OCI-LY7 (cell line): ENCODE measurements around the gene PHF5A. TPM values are rescaled to one million over a fixed set of nuclear protein-coding genes. Genes with fewer than 3 reads are reported as not detected.

Experiments
- BruUV-seq: library from RNA; stranded (reverse); fragments of 400-500 nt; replicated peaks from 2 replicates; lab custom pipeline; 2021; lab: Mats Ljungman, UMichigan
- CTCF ChIA-PET: fragments of 300-600 bp; sonication (Branson Sonifier 250); formaldehyde crosslinking; loops from one replicate; lab custom pipeline; 2022; ENCODE audit warnings: antibody characterized with exemption; ENCODE audit not compliant: unreplicated experiment; lab: Charles Lee
- POLR2A ChIA-PET: fragments of 300-600 bp; sonication (Branson Sonifier 250); formaldehyde crosslinking; loops from one replicate; lab custom pipeline; 2022; ENCODE audit warnings: antibody characterized with exemption; lab: Charles Lee
- DNase-seq: peaks from one replicate; pipeline ENCODE4 v3.0.0-alpha.2; 2015; ENCODE audit warnings: low spot score
- H2AFZ ChIP-seq: fragments of 200-600 bp; sonication (generic), shearing (Covaris generic); 2 replicates; pipeline ENCODE4 v1.6.1; 2014; ENCODE audit warnings: mild to moderate bottlenecking, antibody characterized with exemption, low read length, moderate library complexity
- H3K27ac ChIP-seq: fragments of 200-600 bp; sonication (generic); 2 replicates; pipeline ENCODE4 v1.5.1; 2014; ENCODE audit warnings: mixed run types, low read depth, mild to moderate bottlenecking, moderate library complexity, low read length, inconsistent platforms; ENCODE audit not compliant: poor library complexity, severe bottlenecking
- H3K36me3 ChIP-seq: fragments of 200-600 bp; sonication (generic); 2 replicates; pipeline ENCODE4 v1.6.1; 2014; ENCODE audit warnings: mild to moderate bottlenecking, antibody characterized with exemption, low read length, moderate library complexity, mixed read lengths; ENCODE audit not compliant: insufficient read depth
- H3K4me1 ChIP-seq: fragments of 200-600 bp; sonication (generic); 2 replicates; pipeline ENCODE4 v1.5.1; 2014; ENCODE audit warnings: mild to moderate bottlenecking, low read length; ENCODE audit not compliant: insufficient read depth, poor library complexity, severe bottlenecking
- H3K4me2 ChIP-seq: fragments of 200-600 bp; sonication (generic); 2 replicates; pipeline ENCODE4 v1.6.1; 2014; ENCODE audit warnings: mild to moderate bottlenecking, low read length
- H3K4me3 ChIP-seq: fragments of 200-600 bp; sonication (generic); 2 replicates; pipeline ENCODE4 v1.5.1; 2014; ENCODE audit warnings: mild to moderate bottlenecking, low read depth, low read length; ENCODE audit not compliant: poor library complexity, severe bottlenecking
- H3K79me2 ChIP-seq: fragments of 200-600 bp; sonication (generic); 2 replicates; pipeline ENCODE4 v1.6.1; 2016; ENCODE audit warnings: low read depth, mild to moderate bottlenecking, low read length, moderate library complexity, mixed read lengths; ENCODE audit not compliant: insufficient read depth
- H3K9me2 ChIP-seq: fragments of 200-600 bp; sonication (generic); 2 replicates; pipeline ENCODE4 v1.6.1; 2016; ENCODE audit warnings: mild to moderate bottlenecking, low read length, mixed read lengths; ENCODE audit not compliant: insufficient read depth
- H3K9me3 ChIP-seq: fragments of 200-600 bp; sonication (generic); 2 replicates; pipeline ENCODE4 v1.6.1; 2014; ENCODE audit warnings: mild to moderate bottlenecking, mixed run types, low read length, mixed read lengths
- H4K20me1 ChIP-seq: fragments of 200-600 bp; sonication (generic); 2 replicates; pipeline ENCODE4 v1.6.1; 2014; ENCODE audit warnings: mild to moderate bottlenecking, antibody characterized with exemption, low read length, moderate library complexity, mixed read lengths; ENCODE audit not compliant: insufficient read depth
- CTCF ChIP-seq: fragments of 200-600 bp; sonication (generic); conservative IDR thresholded peaks from 2 replicates; pipeline ENCODE4 v1.5.1; 2014; ENCODE audit warnings: mild to moderate bottlenecking, antibody characterized with exemption, low read length, moderate library complexity, mixed read lengths
- EZH2phosphoT487 ChIP-seq: fragments of 200-600 bp; sonication (generic); IDR thresholded peaks from 2 replicates; pipeline ENCODE4 v1.6.1; 2018; ENCODE audit warnings: low read depth, borderline replicate concordance, mild to moderate bottlenecking, mixed run types, antibody characterized with exemption, low read length, moderate library complexity, mixed read lengths
- intact Hi-C: fragments of 100-400 bp; cut with micrococcal nuclease; formaldehyde crosslinking; loops from one replicate; pipeline ENCODE4 v1.10.0; 2022; ENCODE audit not compliant: unreplicated experiment
- total RNA-seq, 2 experiments: library from RNA; depleted of rRNA in 1 of 2; stranded (reverse); fragments of >200 nt in 1 of 2; shearing (Covaris generic) in 1 of 2; gene quantifications; 2 replicates each; pipeline ENCODE4 v1.2.3, GENCODE V29; 2014 to 2022

Gene PHF5A
- total RNA-seq, 2 experiments from 2014 or later, result 60.9 to 87.9 TPM

GRCh38 chr22:41512421-41513194 lies 44.1 kb upstream of the PHF5A start:
- ChIA-PET POLR2A (no interaction called here), CTCF (no interaction called here)
- Histone ChIP-seq H3K4me2 (no peak overlapping the region), H3K79me2 (no peaks in the 10 kb centered on the region), H4K20me1 (no peaks in the 10 kb centered on the region), H2AFZ (no peak overlapping the region), H3K4me1 (no peaks in the 10 kb centered on the region), H3K9me2 (no peaks in the 10 kb centered on the region), H3K4me3 (no peak overlapping the region), H3K36me3 (peaks cover 89% of the 10 kb centered on the region), H3K27ac (no peak overlapping the region), H3K9me3 (no peaks in the 10 kb centered on the region)
- intact Hi-C loops, result no loop called here
- no peak for DNase-seq
- BruUV-seq, result no TSS peak
- TF ChIP-seq EZH2phosphoT487, result no peak
- no peak for TF ChIP-seq CTCF

GRCh38 chr22:41511521-41511968 lies 43.1 kb upstream of the PHF5A start:
- no peaks in the 10 kb centered on the region for H4K20me1 ChIP-seq
- H3K9me3 ChIP-seq, result no peaks in the 10 kb centered on the region
- H3K9me2 ChIP-seq, result no peaks in the 10 kb centered on the region
- BruUV-seq, result no TSS peak
- no peak overlapping the region for H3K27ac ChIP-seq
- H3K4me2 ChIP-seq, result no peak overlapping the region
- H3K4me1 ChIP-seq, result no peaks in the 10 kb centered on the region
- H3K79me2 ChIP-seq, result no peaks in the 10 kb centered on the region; the same call in 1 of the 2 replicates
- ChIA-PET POLR2A (no interaction called here), CTCF (no interaction called here)
- no peak overlapping the region for H3K4me3 ChIP-seq
- no peak overlapping the region for H2AFZ ChIP-seq
- DNase-seq, result no peak
- H3K36me3 ChIP-seq, result peaks cover 86% of the 10 kb centered on the region
- intact Hi-C loops, result no loop called here
- no peak for TF ChIP-seq EZH2phosphoT487
- TF ChIP-seq CTCF, result no peak

- Histone ChIP-seq H3K9me2 (no peaks in the 10 kb centered on the region), H3K79me2 (no peaks in the 10 kb centered on the region; the same call in 1 of the 2 replicates), H3K36me3 (peaks cover 79% of the 10 kb centered on the region), H3K27ac (no peak overlapping the region), H3K4me2 (no peak overlapping the region), H4K20me1 (no peaks in the 10 kb centered on the region), H2AFZ (no peak overlapping the region), H3K9me3 (no peaks in the 10 kb centered on the region), H3K4me3 (no peak overlapping the region), H3K4me1 (no peaks in the 10 kb centered on the region)
- TF ChIP-seq EZH2phosphoT487 (no peak), CTCF (no peak)
- ChIA-PET POLR2A (no interaction called here), CTCF (no interaction called here)
- intact Hi-C loops, result no loop called here
- no peak for DNase-seq
- BruUV-seq, result no TSS peak
Measured at GRCh38 chr22:41508770-41509170, 40.3 kb upstream of the PHF5A start.
